Skeletal muscle cell (primary cell): ENCODE measurements around the gene ST3GAL2.
"Not testable (repeated sequence)": the region's sequence is repeated elsewhere in the genome, so short reads cannot be mapped to it uniquely, and the experiment has no call there.

Experiments used
- DNase-seq: peaks from one replicate; pipeline ENCODE4 v3.0.0-alpha.2; 2010; ENCODE audit warnings: low read depth
- H3K4me3 ChIP-seq: 2 replicates; pipeline ENCODE4 v1.5.1; 2011; ENCODE audit warnings: low read depth, mild to moderate bottlenecking, control low read depth, low read length, moderate library complexity

The ST3GAL2 gene

DNA sequence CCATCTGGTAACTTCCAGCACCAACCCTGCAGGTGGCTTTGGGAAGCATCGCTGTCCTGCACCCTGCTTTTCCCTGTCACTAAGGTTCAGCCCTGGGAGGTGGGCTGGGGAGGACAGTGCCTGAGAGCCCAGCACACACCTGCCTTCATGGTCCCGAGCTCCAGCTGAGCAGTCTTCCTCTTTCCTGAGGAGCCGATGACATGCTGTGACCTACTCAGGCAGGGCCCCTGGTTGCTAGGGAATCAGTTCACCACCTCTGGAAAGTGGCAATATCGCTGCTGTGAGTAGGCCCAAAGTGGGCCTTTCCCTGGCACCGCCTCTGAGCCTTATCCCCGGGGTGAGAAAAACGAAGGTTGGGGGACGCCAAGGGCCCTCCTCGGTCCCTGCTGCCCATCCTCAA is 17.9 kb downstream of the ST3GAL2 start:
- no peak for DNase-seq
- no peak overlapping the region for H3K4me3 ChIP-seq

DNA sequence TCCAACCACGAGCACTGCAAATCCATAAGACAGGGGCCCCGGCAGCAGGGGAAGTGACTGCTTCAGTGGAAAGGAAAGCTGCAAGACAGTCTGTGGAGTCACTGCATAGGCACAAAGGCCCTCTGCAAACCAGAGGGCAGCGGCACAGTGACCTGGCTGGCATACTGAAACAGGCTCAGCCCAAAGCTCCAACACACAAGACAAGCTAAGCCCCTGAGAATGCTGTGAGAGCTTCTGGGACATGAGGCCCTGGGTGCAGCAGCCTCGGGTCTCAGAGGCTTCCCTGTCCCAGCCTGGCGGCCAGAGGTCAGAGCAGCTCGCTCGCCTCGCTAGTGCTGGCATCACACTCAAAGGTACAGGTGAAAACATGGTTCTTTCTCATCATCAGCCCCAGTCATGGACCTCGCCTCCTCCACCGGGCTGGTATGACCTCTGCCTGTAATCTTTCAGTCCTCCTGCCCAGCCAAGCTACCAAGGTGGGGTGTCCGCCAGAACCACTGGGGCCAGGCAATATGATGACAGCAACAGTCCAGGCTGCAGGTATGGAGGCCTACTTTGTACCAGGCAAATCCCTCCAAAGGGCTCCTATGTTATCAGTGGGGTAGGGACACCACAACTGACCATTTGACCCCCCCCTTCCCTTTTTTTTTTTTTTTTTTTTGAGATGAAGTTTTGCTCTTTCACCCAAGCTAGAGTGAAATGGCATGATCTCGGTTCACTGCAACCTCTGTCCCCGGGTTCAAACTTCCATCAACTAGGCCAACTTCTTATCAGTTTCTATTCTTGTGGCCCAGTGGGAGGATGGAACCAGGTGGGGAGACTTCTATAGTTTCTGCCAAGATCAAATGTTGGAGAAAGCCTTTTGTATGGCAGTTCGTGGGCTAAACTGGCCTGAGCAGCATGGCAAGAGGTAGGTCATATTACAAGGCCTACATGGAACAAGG is 19.2 kb downstream of the ST3GAL2 start:
- no peak overlapping the region for H3K4me3 ChIP-seq
- DNase-seq: no peak

DNA sequence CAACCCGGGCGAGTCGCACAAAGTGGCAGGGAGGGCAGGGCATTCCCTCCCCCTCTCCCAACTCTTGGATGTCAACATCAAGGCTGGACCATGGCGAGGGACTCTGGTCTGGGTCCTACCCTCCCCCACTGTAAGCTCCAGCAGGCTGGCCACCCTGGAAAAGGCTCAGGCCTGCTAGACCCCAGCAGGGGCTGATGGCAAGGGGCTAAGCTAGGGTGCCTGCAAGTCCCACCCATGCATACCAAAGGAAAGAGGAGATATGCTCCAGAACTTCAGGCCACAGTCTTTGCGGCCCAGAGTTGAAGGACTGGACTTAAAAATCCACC is 19.9 kb downstream of the ST3GAL2 start:
- H3K4me3 ChIP-seq: no peak overlapping the region

GRCh38 chr16:70418274-70418992 is 20.5 kb downstream of the ST3GAL2 start:
- H3K4me3 ChIP-seq: no peak overlapping the region
- no peak for DNase-seq

More for the DNA sequence above, 19.9 kb downstream of the ST3GAL2 start:
- no peak for DNase-seq

DNA sequence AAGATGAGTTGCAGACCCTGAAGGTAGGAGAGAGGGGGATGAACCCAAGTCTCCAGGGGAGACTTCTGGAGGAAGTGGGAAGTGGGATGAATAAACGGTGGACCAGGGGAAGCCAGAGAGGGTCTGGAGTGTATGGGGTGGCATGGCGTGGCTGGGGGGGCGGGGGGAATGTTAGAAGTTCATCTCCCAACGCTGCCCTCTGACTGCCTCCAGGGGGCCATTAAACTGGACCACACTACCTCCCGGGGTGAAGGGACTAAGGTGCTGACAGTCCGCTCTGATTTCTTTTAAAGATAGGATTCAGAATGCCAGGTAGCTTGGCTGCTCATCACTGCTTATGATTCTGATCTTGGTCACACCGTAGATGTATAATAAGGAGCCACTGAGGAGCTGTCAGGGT is 21.2 kb downstream of the ST3GAL2 start:
- H3K4me3 ChIP-seq: no peak overlapping the region
- no peak for DNase-seq

DNA sequence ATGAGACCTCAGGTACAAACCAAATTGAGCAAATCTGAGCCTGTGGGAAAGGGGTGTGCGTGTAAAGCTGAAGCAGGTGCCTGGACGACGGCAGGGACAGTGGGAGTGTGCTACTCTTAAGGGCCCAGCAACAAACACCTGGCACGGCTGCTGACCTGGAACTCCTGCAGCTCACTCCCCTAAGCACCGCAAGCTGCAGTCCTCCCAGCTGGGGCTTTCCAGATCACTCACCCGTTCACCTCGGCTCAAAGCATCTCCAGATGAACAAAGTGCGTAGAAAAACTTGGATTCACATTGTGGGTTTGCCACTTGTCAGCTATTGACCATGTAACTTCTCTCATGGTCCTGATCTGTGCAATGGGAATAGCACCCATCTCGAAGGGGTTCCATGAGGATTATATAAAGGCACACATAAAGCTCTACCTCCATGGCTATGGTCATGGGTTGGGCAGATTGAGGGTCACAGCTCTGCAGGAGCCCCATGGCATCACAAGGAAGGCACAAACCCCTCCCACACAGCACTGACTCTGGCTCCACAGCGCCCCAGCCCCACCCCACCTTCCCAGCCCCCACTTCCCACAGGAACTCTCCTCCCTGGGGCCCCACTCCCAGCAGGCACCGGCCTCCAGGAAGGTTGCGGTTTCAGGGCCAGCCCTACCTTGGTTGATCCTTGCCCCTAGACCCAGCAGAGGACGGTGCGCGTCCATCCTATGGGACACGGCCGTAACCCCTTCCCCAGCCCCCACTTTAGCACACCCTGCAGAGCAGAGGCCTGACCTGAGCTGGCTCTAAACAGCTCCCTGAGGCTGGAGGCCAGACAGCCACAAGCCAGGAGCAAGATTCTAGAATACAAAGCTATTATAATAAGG is 21.9 kb downstream of the ST3GAL2 start:
- H3K4me3 ChIP-seq: no peak overlapping the region
- DNase-seq: no peak

DNA sequence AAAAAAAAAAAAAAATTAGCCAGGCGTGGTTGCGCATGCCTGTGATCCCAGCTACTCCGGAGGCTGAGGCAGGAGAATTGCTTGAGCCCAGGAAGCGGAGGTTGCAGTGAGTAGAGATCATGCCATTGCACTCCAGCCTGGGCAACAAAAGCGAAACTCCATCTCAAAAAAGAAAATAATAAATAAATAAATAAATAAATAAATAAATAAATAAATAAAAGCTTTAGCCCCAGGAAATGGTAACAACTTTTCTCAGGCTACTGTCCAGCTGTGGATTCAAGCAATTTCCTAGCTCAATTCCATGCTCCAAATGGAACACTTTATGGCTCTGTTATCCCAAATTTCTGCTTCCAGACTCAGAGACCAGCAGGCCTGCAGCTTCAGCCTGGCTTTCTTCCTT is 25.3 kb downstream of the ST3GAL2 start:
- H3K4me3 ChIP-seq: not testable (repeated sequence)

DNA sequence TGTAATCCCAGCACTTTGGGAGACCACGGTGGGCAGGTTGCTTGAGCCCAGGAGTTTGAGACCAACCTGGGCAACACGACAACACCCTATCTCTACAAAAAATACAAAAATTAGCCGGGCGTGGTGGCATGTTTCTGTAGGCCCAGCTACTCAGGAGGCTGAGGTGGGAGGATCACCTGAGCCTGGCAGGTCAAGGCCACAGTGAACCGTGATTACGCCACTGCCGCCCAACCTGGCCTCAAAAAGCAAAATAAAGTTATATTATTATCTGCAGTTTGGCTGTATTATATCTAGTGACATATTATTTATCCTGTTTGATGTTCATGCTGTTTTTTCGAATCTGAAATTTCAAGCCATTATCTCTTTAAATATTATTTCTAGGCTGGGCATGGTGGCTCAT is 26.5 kb downstream of the ST3GAL2 start:
- no peak overlapping the region for H3K4me3 ChIP-seq
- DNase-seq: no peak

More for the DNA sequence above, 25.3 kb downstream of the ST3GAL2 start:
- DNase-seq: not testable (repeated sequence)

DNA sequence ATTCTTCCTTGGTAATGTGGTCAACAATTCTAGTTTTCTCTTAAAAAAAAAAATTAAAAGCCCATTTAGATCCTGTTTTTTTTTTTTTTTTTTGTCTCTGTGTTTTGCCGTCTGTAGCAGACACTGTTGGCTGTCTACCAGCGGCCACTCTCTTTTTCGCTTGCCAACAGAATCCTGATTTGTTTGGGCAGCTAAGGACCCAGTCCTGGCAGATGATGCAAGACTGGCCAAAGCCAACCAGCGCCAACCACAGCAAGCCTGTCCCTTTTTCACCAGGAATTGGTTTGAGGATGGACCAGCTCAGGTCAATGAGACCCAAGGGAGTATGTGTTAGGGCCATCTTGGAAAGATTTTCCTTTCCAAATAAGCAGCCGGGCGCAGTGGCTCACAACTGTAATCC is 28.2 kb downstream of the ST3GAL2 start:
- DNase-seq: no peak

DNA sequence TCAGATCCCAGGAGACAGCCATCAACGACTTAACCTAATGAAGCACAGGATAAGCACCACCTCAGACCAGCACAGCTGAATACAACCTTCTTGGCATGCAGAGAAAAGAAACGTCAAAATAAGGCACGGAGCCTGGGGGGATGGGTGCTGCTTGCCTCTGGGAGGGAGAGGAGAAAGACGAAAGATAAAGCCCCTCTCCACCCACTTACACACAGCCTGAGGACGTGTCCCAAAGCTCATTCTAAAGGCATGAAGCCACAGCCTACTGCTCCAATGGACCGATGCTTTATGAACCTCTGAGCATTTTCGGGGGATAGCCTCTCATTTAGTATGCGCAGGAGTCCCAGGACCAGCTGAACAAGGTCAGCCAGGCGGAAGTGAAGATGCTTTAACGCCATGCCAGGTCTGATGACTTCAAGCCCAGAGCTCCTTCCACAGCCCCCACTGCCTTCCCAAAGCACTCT is 31.1 kb downstream of the ST3GAL2 start:
- no peak for DNase-seq
- H3K4me3 ChIP-seq: no peak overlapping the region

More for the DNA sequence above, 28.2 kb downstream of the ST3GAL2 start:
- H3K4me3 ChIP-seq: no peak overlapping the region

GRCh38 chr16:70406104-70406503 is 32.8 kb downstream of the ST3GAL2 start:
- not testable (repeated sequence) for DNase-seq, H3K4me3 ChIP-seq

DNA sequence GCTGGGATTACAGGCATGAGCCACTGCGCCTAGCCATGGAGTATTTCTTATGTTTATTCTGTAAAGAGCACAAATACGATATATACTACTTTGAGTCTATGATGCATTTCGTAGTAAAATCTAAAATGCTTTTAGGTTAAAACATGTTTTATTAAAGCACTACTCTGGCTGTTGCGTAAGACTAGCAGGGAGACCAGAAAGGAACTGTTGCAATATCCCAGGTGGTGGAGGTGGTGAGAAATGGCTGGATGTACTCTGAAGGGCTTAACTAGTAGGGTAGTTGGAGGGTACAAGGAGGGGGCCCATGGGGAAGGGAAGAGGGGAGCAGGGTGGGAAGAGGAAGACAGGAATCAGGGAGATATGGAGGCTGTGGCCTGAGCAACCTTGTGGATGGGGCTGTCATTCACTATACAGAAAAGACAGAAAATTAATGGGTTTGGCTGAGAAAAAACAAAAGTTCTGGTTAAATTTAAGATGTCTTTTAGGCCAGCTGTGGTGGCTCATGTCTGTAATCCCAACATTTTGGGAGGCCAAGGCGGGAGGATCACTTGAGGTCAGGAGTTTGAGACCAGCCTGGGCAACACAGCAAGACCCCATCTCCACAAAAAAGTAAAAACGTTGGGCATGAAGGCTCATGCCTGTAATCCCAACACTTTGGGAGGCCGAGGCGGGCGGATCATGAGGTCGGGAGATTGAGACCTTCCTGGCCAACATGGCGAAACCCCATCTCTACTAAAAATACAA is 35.8 kb downstream of the ST3GAL2 start:
- peak; percentile 35 for DNase-seq
- H3K4me3 ChIP-seq: no peak overlapping the region

- H3K4me3 ChIP-seq: no peak overlapping the region
- no peak for DNase-seq
These were observed 38.9 kb downstream of the ST3GAL2 start for GRCh38 chr16:70399951-70400350.

GRCh38 chr16:70399381-70399780 is 39.5 kb downstream of the ST3GAL2 start:
- no peak overlapping the region for H3K4me3 ChIP-seq
- no peak for DNase-seq

- H3K4me3 ChIP-seq: no peak overlapping the region
- DNase-seq: no peak
These were observed 40.6 kb downstream of the ST3GAL2 start for GRCh38 chr16:70398177-70398743.

- H3K4me3 ChIP-seq: no peak overlapping the region
- no peak for DNase-seq
These were observed 42.5 kb downstream of the ST3GAL2 start for GRCh38 chr16:70396246-70396904.

DNA sequence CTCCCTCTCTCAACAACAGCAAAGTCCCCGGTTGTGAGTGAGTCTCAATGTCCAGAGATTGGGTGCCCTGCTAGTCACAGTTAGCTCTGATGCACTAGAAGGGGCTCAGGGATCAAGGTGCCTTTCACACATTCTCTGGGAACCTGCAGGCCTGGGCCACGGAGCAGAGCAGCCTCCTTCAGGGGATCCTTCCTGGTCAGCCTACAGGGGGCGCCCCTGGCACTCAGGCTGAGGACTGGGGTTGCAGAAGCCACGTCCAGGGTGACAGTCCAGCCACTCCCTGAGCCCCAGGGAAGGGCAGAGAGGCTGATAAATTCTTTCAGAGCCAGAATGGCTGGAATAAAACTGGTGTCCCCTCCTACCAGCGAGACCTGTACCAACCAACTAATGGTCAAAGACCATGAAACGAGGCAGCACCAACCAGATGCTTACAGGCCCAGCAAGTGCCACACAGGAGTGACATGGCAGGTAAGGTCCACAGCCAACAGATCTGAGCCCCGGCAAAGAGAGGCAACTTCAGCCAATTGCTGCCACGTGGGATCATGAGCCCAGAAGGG is 43.5 kb downstream of the ST3GAL2 start:
- no peak for DNase-seq
- no peak overlapping the region for H3K4me3 ChIP-seq

DNA sequence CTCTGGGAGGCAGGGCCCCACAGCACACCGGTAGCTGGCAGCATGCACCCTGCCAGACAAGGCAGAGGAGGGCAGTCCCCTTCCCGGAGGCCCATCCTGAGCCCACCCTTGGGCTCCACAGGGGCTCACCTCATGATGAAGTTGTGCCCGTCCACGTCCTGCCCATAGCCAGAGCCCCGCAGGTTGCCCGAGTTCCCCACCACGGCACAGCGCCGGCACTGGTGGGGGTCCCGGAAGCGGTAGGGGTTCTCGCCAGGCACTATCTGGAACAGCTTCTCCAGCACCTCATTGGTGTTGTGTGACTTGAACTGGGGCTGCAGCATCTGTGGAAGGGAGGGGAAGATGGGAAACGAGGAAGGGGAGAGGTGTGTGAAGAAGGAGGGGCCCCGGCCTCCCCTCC is 44.0 kb downstream of the ST3GAL2 start:
- no peak for DNase-seq
- H3K4me3 ChIP-seq: no peak overlapping the region
